ENCODE data around the gene PDXDC1. TPM values are rescaled to one million over a fixed set of nuclear protein-coding genes. Genes with fewer than 3 reads are reported as not detected.
"Not testable (repeated sequence)": the region's sequence is repeated elsewhere in the genome, so short reads cannot be mapped to it uniquely, and the experiment has no call there.

PDXDC1 gene
- polyA plus RNA-seq, 1 donor = 142 TPM

GRCh38 chr16:15034266-15035162, 59.7 kb downstream of the PDXDC1 start:
- DNase-seq = no peak

- DNase-seq = no peak
These were observed 60.4 kb downstream of the PDXDC1 start for GRCh38 chr16:15035163-15035729.

GRCh38 chr16:15037003-15037402, 62.2 kb downstream of the PDXDC1 start:
- DNase-seq = no peak

- DNase-seq = no peak
These were observed 62.9 kb downstream of the PDXDC1 start for GRCh38 chr16:15037745-15038144.

- no peak for DNase-seq
These were observed 63.9 kb downstream of the PDXDC1 start for GRCh38 chr16:15038689-15039088.

- DNase-seq = no peak
These were observed 66.6 kb downstream of the PDXDC1 start for GRCh38 chr16:15041271-15042004.

GRCh38 chr16:15043344-15043743, 68.5 kb downstream of the PDXDC1 start:
- no peak for DNase-seq

- no peak for DNase-seq
These were observed 69.5 kb downstream of the PDXDC1 start for GRCh38 chr16:15044286-15044685.

- not testable (repeated sequence) for DNase-seq
These were observed 70.4 kb downstream of the PDXDC1 start for GRCh38 chr16:15045270-15045669.

GRCh38 chr16:15046692-15047376, 72.0 kb downstream of the PDXDC1 start:
- DNase-seq = no peak

- no peak for DNase-seq
These were observed 74.9 kb downstream of the PDXDC1 start for GRCh38 chr16:15049581-15050180.

GRCh38 chr16:15050440-15050839, 75.6 kb downstream of the PDXDC1 start:
- not testable (repeated sequence) for DNase-seq

- DNase-seq = no peak
These were observed 76.6 kb downstream of the PDXDC1 start for GRCh38 chr16:15051387-15051951.

GRCh38 chr16:15052747-15053476, 78.1 kb downstream of the PDXDC1 start:
- DNase-seq = no peak

GRCh38 chr16:15053904-15054303, 79.1 kb downstream of the PDXDC1 start:
- no peak for DNase-seq

GRCh38 chr16:15054357-15055140, 79.7 kb downstream of the PDXDC1 start:
- DNase-seq = no peak

GRCh38 chr16:15055141-15056053, 80.6 kb downstream of the PDXDC1 start:
- no peak for DNase-seq

GRCh38 chr16:15057681-15058417, 83.0 kb downstream of the PDXDC1 start:
- DNase-seq = no peak
